ENCODE results near the gene CD79B. TPM values are rescaled to one million over a fixed set of nuclear protein-coding genes. Genes with fewer than 3 reads are reported as not detected.

The CD79B gene
- polyA plus RNA-seq, 1 donor from 2014 or later = not detected

- H3K27me3 ChIP-seq (ENCODE audit: insufficient read depth, low read depth, low read length) = no peaks in the 10 kb centered on the region
These were observed 11.6 kb upstream of the CD79B start for GRCh38 chr17:63943745-63944144.

GRCh38 chr17:63942309-63942985, 10.3 kb upstream of the CD79B start:
- no peaks in the 10 kb centered on the region for H3K9me2 ChIP-seq (ENCODE audit: insufficient read depth, low read length)
- no peak overlapping the region for H3K9ac ChIP-seq (ENCODE audit: low read length)
- no peak overlapping the region for H2AFZ ChIP-seq (ENCODE audit: low read depth, low read length)
- H3K79me2 ChIP-seq (replicated peaks; ENCODE audit: insufficient read depth, low read length) = no peaks in the 10 kb centered on the region
- H4K20me1 ChIP-seq (ENCODE audit: insufficient read depth) = no peaks in the 10 kb centered on the region
- H3K27ac ChIP-seq (ENCODE audit: low read length) = no peak overlapping the region
- no peaks in the 10 kb centered on the region for H3K36me3 ChIP-seq (ENCODE audit: insufficient read depth, low read length)
- H3K27me3 ChIP-seq (ENCODE audit: insufficient read depth, low read depth, low read length) = no peaks in the 10 kb centered on the region
- no peak overlapping the region for H3K4me3 ChIP-seq (ENCODE audit: low read length)
- no peak overlapping the region for H3K4me2 ChIP-seq (ENCODE audit: low read length)
- peaks cover 3% of the 10 kb centered on the region for H3K9me3 ChIP-seq (ENCODE audit: low read length)
- no peaks in the 10 kb centered on the region for H3F3A ChIP-seq (ENCODE audit: insufficient read depth, low read length, poor library complexity, severe bottlenecking)
- TF ChIP-seq CTCF (IDR thresholded peaks at IDR 0.05; ENCODE audit: poor library complexity, severe bottlenecking) (no peak), TAF1 (IDR thresholded peaks at IDR 0.05; ENCODE audit: low read depth) (no peak), SMC3 (conservative IDR thresholded peaks at IDR 0.05; ENCODE audit: poor library complexity) (no peak), MXI1 (conservative IDR thresholded peaks at IDR 0.05; ENCODE audit: poor library complexity, severe bottlenecking) (no peak), RAD21 (conservative IDR thresholded peaks at IDR 0.05) (no peak), EZH2 (IDR thresholded peaks at IDR 0.05; ENCODE audit: borderline replicate concordance, insufficient read depth, low read length, poor library complexity, severe bottlenecking) (no peak), POLR2AphosphoS5 (IDR thresholded peaks at IDR 0.05) (no peak)

More at GRCh38 chr17:63943745-63944144, 11.6 kb upstream of the CD79B start:
- Histone ChIP-seq H3K9ac (ENCODE audit: low read length) (no peak overlapping the region), H3K4me2 (ENCODE audit: low read length) (no peak overlapping the region), H2AFZ (ENCODE audit: low read depth, low read length) (no peak overlapping the region), H3K9me3 (ENCODE audit: low read length) (peaks cover 3% of the 10 kb centered on the region), H3K36me3 (ENCODE audit: insufficient read depth, low read length) (no peaks in the 10 kb centered on the region), H3K79me2 (replicated peaks; ENCODE audit: insufficient read depth, low read length) (no peaks in the 10 kb centered on the region), H3F3A (ENCODE audit: insufficient read depth, low read length, poor library complexity, severe bottlenecking) (no peaks in the 10 kb centered on the region), H3K9me2 (ENCODE audit: insufficient read depth, low read length) (no peaks in the 10 kb centered on the region), H3K4me3 (ENCODE audit: low read length) (no peak overlapping the region), H3K27ac (ENCODE audit: low read length) (no peak overlapping the region), H4K20me1 (ENCODE audit: insufficient read depth) (no peaks in the 10 kb centered on the region)
- TF ChIP-seq RAD21 (conservative IDR thresholded peaks at IDR 0.05) (no peak), POLR2AphosphoS5 (IDR thresholded peaks at IDR 0.05) (no peak), EP300 (conservative IDR thresholded peaks at IDR 0.05; ENCODE audit: poor library complexity, severe bottlenecking) (no peak), REST (IDR thresholded peaks at IDR 0.05; ENCODE audit: borderline replicate concordance) (no peak), TAF1 (IDR thresholded peaks at IDR 0.05; ENCODE audit: low read depth) (no peak), MXI1 (conservative IDR thresholded peaks at IDR 0.05; ENCODE audit: poor library complexity, severe bottlenecking) (no peak), EZH2 (IDR thresholded peaks at IDR 0.05; ENCODE audit: borderline replicate concordance, insufficient read depth, low read length, poor library complexity, severe bottlenecking) (no peak), SMC3 (conservative IDR thresholded peaks at IDR 0.05; ENCODE audit: poor library complexity) (no peak), CTCF (IDR thresholded peaks at IDR 0.05; ENCODE audit: poor library complexity, severe bottlenecking) (no peak)

Data from neural cell (in vitro differentiated cells).